H1 (cell line): Measurements from ENCODE around the gene DNAJC6. TPM values are rescaled to one million over a fixed set of nuclear protein-coding genes. Genes with fewer than 3 reads are reported as not detected.

Experiments used
- CTCF ChIA-PET: fragments of 300-600 bp; sonication (Branson Sonifier 250); formaldehyde crosslinking; loops from one replicate; lab custom pipeline; 2021; ENCODE audit not compliant: partially characterized antibody; lab: Charles Lee
- POLR2A ChIA-PET: fragments of 300-600 bp; sonication (Branson Sonifier 250); formaldehyde crosslinking; loops from one replicate; lab custom pipeline; 2021; ENCODE audit warnings: inconsistent platforms; ENCODE audit not compliant: partially characterized antibody; lab: Charles Lee
- DNase-seq, 2 experiments: peaks; one replicate each; pipeline versions ENCODE4 v3.0.0 to v3.0.0-alpha.2; 2010 to 2022; ENCODE audit warnings: low spot score in 2 of 2, low read depth in 1 of 2, mixed read lengths in 1 of 2
- FAIRE-seq: peaks from 2 replicates; lab custom pipeline; 2011; peaks lifted over from hg19 to GRCh38; lab: Jason Lieb, UNC
- H2AFZ ChIP-seq: 2 replicates; pipeline ENCODE4 v1.8.1; 2012; ENCODE audit warnings: low read length, inconsistent platforms
- H2AK5ac ChIP-seq: 2 replicates; pipeline ENCODE4 v1.6.1; 2013; ENCODE audit warnings: low read depth, low read length
- H2BK120ac ChIP-seq: replicated peaks from 2 replicates; pipeline ENCODE3; 2013; ENCODE audit warnings: low read depth, low read length, inconsistent platforms
- H2BK12ac ChIP-seq: 2 replicates; pipeline ENCODE4 v1.6.1; 2013; ENCODE audit warnings: low read depth, low read length
- H2BK15ac ChIP-seq: 2 replicates; pipeline ENCODE4 v1.6.1; 2013; ENCODE audit warnings: low read length
- H2BK20ac ChIP-seq: 2 replicates; pipeline ENCODE4 v1.6.1; 2013; ENCODE audit warnings: low read length
- H2BK5ac ChIP-seq: 2 replicates; pipeline ENCODE4 v1.6.1; 2013; ENCODE audit warnings: low read depth, low read length
- H3K14ac ChIP-seq: 2 replicates; pipeline ENCODE4 v1.6.1; 2013; ENCODE audit warnings: inconsistent platforms; ENCODE audit not compliant: insufficient read length
- H3K18ac ChIP-seq: 2 replicates; pipeline ENCODE4 v1.6.1; 2013; ENCODE audit warnings: low read length; ENCODE audit errors: extremely low read depth
- H3K23ac ChIP-seq: 2 replicates; pipeline ENCODE4 v1.6.1; 2013; ENCODE audit warnings: inconsistent platforms; ENCODE audit not compliant: insufficient read length
- H3K23me2 ChIP-seq: 2 replicates; pipeline ENCODE4 v1.6.1; 2013; ENCODE audit warnings: low read depth, low read length
- H3K27ac ChIP-seq: 2 replicates; pipeline ENCODE4 v1.6.1; 2011; ENCODE audit warnings: low read depth, low read length, inconsistent platforms
- H3K27me3 ChIP-seq, 4 experiments: replicated peaks in 1 of 4; 1 replicate in 1 of 4; 2 replicates in 3 of 4; pipeline versions ENCODE4 v1.6.1 to v1.8.1; 2011 to 2013; ENCODE audit warnings: low read length in 3 of 4, mild to moderate bottlenecking in 3 of 4, inconsistent platforms in 2 of 4, mixed read lengths in 2 of 4, moderate library complexity in 1 of 4; ENCODE audit not compliant: control insufficient read depth in 3 of 4, insufficient read depth in 3 of 4; ENCODE audit errors: extremely low read depth in 1 of 4
- H3K36me3 ChIP-seq, 4 experiments: 2 replicates each; pipeline versions ENCODE4 v1.6.1 to v1.8.1; 2011 to 2013; ENCODE audit warnings: mild to moderate bottlenecking in 4 of 4, low read length in 3 of 4, moderate library complexity in 2 of 4, control low read depth in 1 of 4, inconsistent platforms in 1 of 4; ENCODE audit not compliant: insufficient read depth in 4 of 4, control insufficient read depth in 2 of 4
- H3K4ac ChIP-seq: replicated peaks from 2 replicates; pipeline ENCODE3; 2013; ENCODE audit warnings: low read length, low read depth, mixed read lengths, inconsistent platforms; ENCODE audit not compliant: insufficient read length
- H3K4me1 ChIP-seq, 4 experiments: replicated peaks in 1 of 4; 1 replicate in 1 of 4; 2 replicates in 3 of 4; pipeline versions ENCODE4 v1.6.1 to v1.8.1; 2011 to 2013; ENCODE audit warnings: low read length in 3 of 4, inconsistent platforms in 2 of 4, mixed read lengths in 1 of 4; ENCODE audit not compliant: insufficient read depth in 4 of 4, control insufficient read depth in 3 of 4
- H3K4me2 ChIP-seq, 2 experiments: 2 replicates each; pipeline versions ENCODE4 v1.6.1 to v1.8.1; 2011 to 2013; ENCODE audit warnings: low read depth in 2 of 2, low read length in 2 of 2, control low read depth in 1 of 2, inconsistent platforms in 1 of 2, mild to moderate bottlenecking in 1 of 2; ENCODE audit not compliant: insufficient read depth in 1 of 2
- H3K4me3 ChIP-seq, 4 experiments: fragments of 200-600, 300-600 bp in 1 of 4; sonication (generic), shearing (Covaris generic), sonication (Bioruptor Twin) in 1 of 4; 2 replicates each; pipeline versions ENCODE4 v1.5.1 to v1.8.1; 2011 to 2016; ENCODE audit warnings: low read length in 4 of 4, low read depth in 3 of 4, control low read depth in 2 of 4, inconsistent platforms in 2 of 4, mild to moderate bottlenecking in 2 of 4, mixed read lengths in 1 of 4, moderate library complexity in 1 of 4; ENCODE audit not compliant: insufficient read depth in 2 of 4; ENCODE audit errors: extremely low read depth in 1 of 4
- H3K56ac ChIP-seq: replicated peaks from 2 replicates; pipeline ENCODE3; 2013; ENCODE audit warnings: low read depth, mild to moderate bottlenecking, mixed read lengths, low read length, inconsistent platforms; ENCODE audit not compliant: insufficient read length
- H3K79me1 ChIP-seq: 2 replicates; pipeline ENCODE4 v1.6.1; 2013; ENCODE audit warnings: low read depth, low read length, control low read depth
- H3K79me2 ChIP-seq, 2 experiments: 2 replicates each; pipeline versions ENCODE4 v1.6.1 to v1.8.1; 2012 to 2013; ENCODE audit warnings: low read length in 2 of 2, mild to moderate bottlenecking in 2 of 2, inconsistent platforms in 1 of 2; ENCODE audit not compliant: insufficient read depth in 2 of 2, control insufficient read depth in 1 of 2
- H3K9ac ChIP-seq, 4 experiments: replicated peaks in 1 of 4; 1 replicate in 1 of 4; 2 replicates in 3 of 4; pipeline versions ENCODE4 v1.6.1 to v1.8.1; 2011 to 2013; ENCODE audit warnings: low read depth in 3 of 4, low read length in 3 of 4, control low read depth in 2 of 4, mild to moderate bottlenecking in 2 of 4, moderate library complexity in 2 of 4, inconsistent platforms in 1 of 4; ENCODE audit errors: extremely low read depth in 1 of 4
- H3K9me3 ChIP-seq, 2 experiments: 2 replicates each; pipeline versions ENCODE4 v1.6.1 to v1.8.1; 2012 to 2013; ENCODE audit warnings: mild to moderate bottlenecking in 2 of 2, moderate library complexity in 2 of 2, control low read depth in 1 of 2, inconsistent platforms in 1 of 2, low read depth in 1 of 2, low read length in 1 of 2, mixed read lengths in 1 of 2; ENCODE audit not compliant: insufficient read depth in 2 of 2
- H4K20me1 ChIP-seq, 2 experiments: replicated peaks in 1 of 2; 2 replicates each; pipeline versions ENCODE3 to v1.8.1; 2011 to 2013; ENCODE audit warnings: inconsistent platforms in 2 of 2, low read length in 2 of 2, mild to moderate bottlenecking in 1 of 2; ENCODE audit not compliant: insufficient read depth in 2 of 2, control insufficient read depth in 1 of 2
- H4K5ac ChIP-seq: 2 replicates; pipeline ENCODE4 v1.6.1; 2013; ENCODE audit warnings: low read length, low read depth, mixed read lengths, inconsistent platforms; ENCODE audit not compliant: insufficient read length
- H4K8ac ChIP-seq: 2 replicates; pipeline ENCODE4 v1.8.0; 2013; ENCODE audit warnings: mild to moderate bottlenecking, moderate library complexity, low read length, inconsistent platforms; ENCODE audit not compliant: insufficient read depth; ENCODE audit errors: extremely low read depth
- H4K91ac ChIP-seq: replicated peaks from 2 replicates; pipeline ENCODE3; 2013; ENCODE audit warnings: low read length, mixed read lengths, inconsistent platforms; ENCODE audit not compliant: insufficient read length
- HDAC2 ChIP-seq, 2 experiments: fragments of 300-600 bp in 1 of 2; sonication (generic) in 1 of 2; IDR thresholded peaks; 2 replicates each; pipeline ENCODE4 v1.6.1; 2011 to 2012; ENCODE audit warnings: low read depth in 2 of 2, low read length in 2 of 2, mild to moderate bottlenecking in 2 of 2, moderate library complexity in 2 of 2, borderline replicate concordance in 1 of 2, inconsistent platforms in 1 of 2
- RFX5 ChIP-seq: IDR thresholded peaks from 2 replicates; pipeline ENCODE4 v1.6.1; 2011; ENCODE audit warnings: low read depth, low read length, improper control_type of control experiment, borderline replicate concordance
- SP2 ChIP-seq: IDR thresholded peaks from 2 replicates; pipeline ENCODE4 v1.6.1; 2012; ENCODE audit warnings: mild to moderate bottlenecking, low read length, inconsistent platforms
- SUZ12 ChIP-seq: fragments of 200-600 bp; sonication (generic); IDR thresholded peaks from 2 replicates; pipeline ENCODE4 v1.6.1; 2012; ENCODE audit warnings: mild to moderate bottlenecking, inconsistent platforms, low read length, moderate library complexity, mixed read lengths
- WGBS, 2 experiments: shearing (Covaris generic) in 1 of 2; methylation state at CpG; one replicate each; pipeline versions ENCODE4 v1.1.6 to v1.1.7; 2013 to 2015; ENCODE audit warnings: low lambda C conversion rate in 2 of 2, mixed read lengths in 2 of 2, inconsistent platforms in 1 of 2, low coverage in 1 of 2, missing lambda C conversion rate in 1 of 2; ENCODE audit not compliant: insufficient replicate concordance in 2 of 2, insufficient coverage in 1 of 2, insufficient read length in 1 of 2; ENCODE audit errors: extremely low coverage in 1 of 2, missing lambda C conversion rate in 1 of 2; 5-methylcytosine and 5-hydroxymethylcytosine counted together
- polyA plus RNA-seq, 7 experiments: library from polyadenylated mRNA; depleted of rRNA in 3 of 7; stranded (reverse) in 5 of 7; unstranded in 2 of 7; fragments of >200 nt in 5 of 7; fragments of 200-250 nt in 2 of 7; gene quantifications; 1 replicate in 5 of 7; 2 replicates in 1 of 7; 4 replicates in 1 of 7; pipeline versions ENCODE4 v1.2.1 to v1.2.3, GENCODE V29; 2011 to 2013; ENCODE audit warnings: missing spikeins in 2 of 7, mixed read lengths in 2 of 7
- total RNA-seq: library from RNA; stranded (reverse); fragmentation: NEBNext Ultra II Directional; extraction: Animal tissue kit (Norgen Biotek cat#: 25700); gene quantifications from 2 replicates; pipeline ENCODE4 v1.2.1, GENCODE V29; 2021

Gene DNAJC6
- total and polyA plus RNA-seq, 2 of the 8 experiments (the other 6 are each of a cell fraction or from before 2014, with no cell fraction given): 1.6 to 3.0 TPM

DNA sequence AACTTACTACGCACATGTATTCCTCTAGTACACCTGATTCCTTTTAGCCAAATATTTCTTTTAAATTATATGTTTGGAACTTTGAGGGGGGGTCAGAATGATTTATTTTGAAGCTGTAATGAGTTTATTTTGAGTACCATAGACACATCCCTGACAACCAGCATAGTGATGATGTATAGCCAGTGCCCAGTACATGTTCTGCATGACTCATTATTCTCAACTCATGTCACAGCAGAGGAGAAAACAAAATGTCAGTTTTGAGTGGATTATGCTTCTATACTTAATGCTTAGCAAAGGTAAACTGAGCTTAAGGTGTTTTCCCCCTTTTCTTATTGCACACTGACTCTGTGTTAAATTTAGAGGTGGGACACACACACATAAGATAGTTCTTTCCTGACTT is 88.7 kb downstream of the DNAJC6 start:
- Histone ChIP-seq H4K20me1 (no peaks in the 10 kb centered on the region), H2AFZ (no peak overlapping the region), H3K4ac (no peak overlapping the region), H3K36me3 (no peaks in the 10 kb centered on the region), H3K79me1 (no peaks in the 10 kb centered on the region), H2BK20ac (no peak overlapping the region), H3K4me2 (no peak overlapping the region), H3K23ac (no peak overlapping the region), H3K18ac (no peak overlapping the region), H3K4me1 (peaks cover 0 to 3% (median under 1%) of the 10 kb centered on the region in 4 experiments; a peak in 5 of 7 replicates), H3K9me3 (no peaks in the 10 kb centered on the region; a peak in 1 of 4 replicates), H2BK15ac (no peak overlapping the region), H3K79me2 (no peaks in the 10 kb centered on the region), H3K14ac (no peak overlapping the region), H3K9ac (no peak overlapping the region), H3K27ac (no peak overlapping the region), H3K27me3 (no peaks in the 10 kb centered on the region), H2BK12ac (no peak overlapping the region), H2BK5ac (no peak overlapping the region), H2AK5ac (no peak overlapping the region), H4K5ac (no peak overlapping the region), H3K23me2 (no peaks in the 10 kb centered on the region), H4K91ac (no peak overlapping the region), H3K56ac (no peak overlapping the region), H4K8ac (no peak overlapping the region), H3K4me3 (no peak overlapping the region), H2BK120ac (no peak overlapping the region)
- ChIA-PET CTCF (no interaction called here), POLR2A (interaction anchor here (0.6 to 0.9 kb wide), 2 partner anchors 10 to 21 kb away, joined by 3 to 4 read pairs; no protein-coding TSS in a partner anchor)
- WGBS, 2 experiments: 95% methylated on average over 1 of the region's 1 CpG; no CpG with 5 or more reads in 1 of the 2 experiments
- TF ChIP-seq HDAC2 (IDR thresholded peaks at IDR 0.05; ENCODE audit: borderline replicate concordance in 1 of 2, low read depth in 2 of 2, low read length in 2 of 2) (no peak), SUZ12 (no peak), RFX5 (no peak), SP2 (no peak)
- DNase-seq: no peak
- no peak for FAIRE-seq
